Activated CD4-positive, alpha-beta T cell treated with anti-CD3 and anti-CD28 coated beads for 1 hour (primary cell): Measurements from ENCODE around the gene AKNAD1.

ENCODE experiments used
- DNase-seq: peaks from one replicate; pipeline ENCODE4 v3.0.0-alpha.2; 2020

AKNAD1 gene

DNA sequence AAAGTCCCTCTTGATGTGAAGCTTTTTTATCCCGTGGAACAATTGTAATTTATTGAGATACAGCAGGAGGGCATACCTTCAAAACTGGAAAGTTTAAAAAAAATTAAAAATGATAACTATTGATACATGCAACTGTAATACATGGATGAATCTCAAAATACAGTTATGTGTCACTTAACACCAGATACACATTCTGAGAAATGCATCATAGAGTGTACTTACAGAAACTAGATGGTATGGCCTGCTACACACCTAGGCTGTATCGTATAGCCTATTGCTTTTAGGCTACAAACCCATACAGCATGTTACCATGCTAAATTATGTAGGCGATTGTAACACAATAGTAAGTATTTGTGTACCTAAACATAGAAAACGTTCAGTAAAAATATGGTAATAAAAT is 7.1 kb upstream of the AKNAD1 start:
- DNase-seq, result no peak

DNA sequence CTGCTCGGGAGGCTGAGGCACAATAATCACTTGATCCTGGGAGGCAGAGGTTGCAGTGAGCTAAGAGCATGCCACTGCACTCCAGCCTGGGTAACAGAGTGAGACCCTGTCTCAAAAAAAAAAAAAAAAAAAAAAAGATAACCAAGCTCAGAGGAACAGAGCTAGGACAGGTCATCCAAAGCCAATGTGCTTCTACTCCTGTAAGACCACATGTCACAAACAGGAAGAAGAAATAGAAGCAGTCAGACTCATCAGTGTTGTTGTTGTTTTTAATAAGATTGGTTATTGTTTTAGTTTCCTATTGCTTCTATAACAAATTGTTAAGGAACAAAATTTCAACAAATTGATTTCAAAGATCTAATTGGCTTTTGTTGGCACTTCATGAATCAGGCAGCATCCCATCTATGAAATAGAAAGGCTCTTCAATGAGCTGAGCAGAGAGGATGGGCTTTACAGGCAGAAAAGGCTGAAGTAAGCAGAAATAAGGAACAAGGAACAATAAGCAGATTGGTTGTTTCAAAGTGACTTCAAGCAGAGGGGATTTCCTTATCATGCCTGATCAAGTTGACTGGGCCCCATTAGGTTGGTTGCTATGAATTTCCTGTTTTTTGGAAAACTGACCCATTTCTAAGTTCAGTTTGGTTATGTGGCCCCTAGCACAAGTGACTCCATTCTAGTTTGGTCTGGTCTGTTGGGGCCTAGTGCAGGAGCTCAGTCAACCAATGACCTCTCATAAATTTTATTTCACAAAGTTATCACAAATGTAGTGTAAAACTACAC is 6.0 kb upstream of the AKNAD1 start:
- DNase-seq, result no peak

DNA sequence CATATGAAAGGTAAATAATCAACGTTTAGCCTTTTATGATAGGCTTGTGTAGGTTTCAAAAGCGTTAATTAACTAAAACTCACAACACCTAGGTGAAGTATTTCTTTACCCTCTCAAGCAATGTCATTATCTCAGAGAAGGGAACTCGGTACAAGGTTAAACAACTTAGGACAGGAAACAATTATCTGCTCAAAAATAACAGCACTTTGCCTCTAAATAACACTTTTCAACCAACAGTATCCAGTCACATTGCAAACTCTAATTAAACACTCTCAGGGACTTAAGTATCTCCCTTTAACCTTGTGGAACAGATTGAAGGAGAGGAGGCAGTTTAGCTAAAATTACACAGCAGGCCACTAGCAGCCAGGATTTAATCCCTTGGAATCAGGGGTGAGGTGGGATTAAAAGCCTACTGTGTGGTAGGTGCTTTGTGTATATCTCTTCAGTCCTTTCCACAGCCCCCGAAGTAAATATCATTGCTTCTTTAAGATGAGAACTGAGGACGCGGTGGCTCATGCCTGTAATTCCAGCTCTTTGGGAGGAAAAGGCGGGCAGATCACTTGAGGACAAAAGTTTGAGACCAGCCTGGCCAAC is 5.2 kb upstream of the AKNAD1 start:
- no peak for DNase-seq

DNA sequence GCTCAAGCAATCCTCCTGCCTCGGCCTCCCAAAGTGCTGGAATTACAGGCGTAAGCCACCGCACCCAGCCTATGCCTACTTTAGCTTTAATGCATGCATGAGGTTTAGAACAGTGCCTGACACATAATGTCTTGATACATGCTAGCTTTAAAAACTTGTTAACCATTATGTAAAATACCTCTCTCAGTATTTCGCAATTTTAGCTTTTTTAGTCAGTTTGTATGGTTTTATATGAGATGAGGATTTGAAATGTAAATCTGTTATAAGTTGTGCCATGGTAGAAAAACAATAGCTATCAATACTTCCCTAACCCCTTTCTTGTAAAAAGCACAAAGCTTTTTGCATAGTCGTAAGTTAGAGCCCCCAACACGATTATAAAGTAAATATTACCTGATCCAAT is 4.7 kb upstream of the AKNAD1 start:
- no peak for DNase-seq

DNA sequence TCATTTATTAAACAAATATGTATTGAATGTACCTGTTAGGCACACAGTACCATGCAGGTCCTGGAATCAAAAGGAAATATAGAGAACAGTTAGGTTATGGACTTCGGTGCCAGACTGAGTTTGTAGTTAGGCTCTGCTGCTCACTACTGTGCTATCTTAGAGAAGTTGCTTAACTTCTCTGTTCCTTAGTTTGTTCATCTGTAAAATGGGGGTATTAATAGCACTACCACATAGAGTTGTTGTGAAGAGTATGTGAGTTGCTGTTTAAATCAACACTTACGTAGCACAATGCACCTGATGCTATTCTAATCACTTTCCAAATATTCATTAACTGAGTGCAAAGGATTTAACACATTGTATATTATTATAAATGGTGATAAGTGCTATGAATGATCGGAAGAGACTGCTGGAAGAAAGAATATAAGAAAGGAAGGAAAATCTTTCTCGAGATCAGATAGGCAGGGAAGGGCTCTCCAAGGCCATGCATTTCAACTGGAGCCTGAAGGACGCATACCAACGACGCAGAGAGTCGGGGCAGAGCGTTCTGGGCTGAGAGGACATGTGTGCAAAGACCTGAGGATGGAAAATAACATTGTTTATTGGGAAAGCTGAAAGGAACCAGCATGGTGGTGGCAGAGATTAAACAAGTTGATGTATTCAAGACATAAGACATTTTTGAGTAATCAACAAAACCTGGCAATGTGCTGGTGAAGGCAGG is 3.5 kb upstream of the AKNAD1 start:
- no peak for DNase-seq

DNA sequence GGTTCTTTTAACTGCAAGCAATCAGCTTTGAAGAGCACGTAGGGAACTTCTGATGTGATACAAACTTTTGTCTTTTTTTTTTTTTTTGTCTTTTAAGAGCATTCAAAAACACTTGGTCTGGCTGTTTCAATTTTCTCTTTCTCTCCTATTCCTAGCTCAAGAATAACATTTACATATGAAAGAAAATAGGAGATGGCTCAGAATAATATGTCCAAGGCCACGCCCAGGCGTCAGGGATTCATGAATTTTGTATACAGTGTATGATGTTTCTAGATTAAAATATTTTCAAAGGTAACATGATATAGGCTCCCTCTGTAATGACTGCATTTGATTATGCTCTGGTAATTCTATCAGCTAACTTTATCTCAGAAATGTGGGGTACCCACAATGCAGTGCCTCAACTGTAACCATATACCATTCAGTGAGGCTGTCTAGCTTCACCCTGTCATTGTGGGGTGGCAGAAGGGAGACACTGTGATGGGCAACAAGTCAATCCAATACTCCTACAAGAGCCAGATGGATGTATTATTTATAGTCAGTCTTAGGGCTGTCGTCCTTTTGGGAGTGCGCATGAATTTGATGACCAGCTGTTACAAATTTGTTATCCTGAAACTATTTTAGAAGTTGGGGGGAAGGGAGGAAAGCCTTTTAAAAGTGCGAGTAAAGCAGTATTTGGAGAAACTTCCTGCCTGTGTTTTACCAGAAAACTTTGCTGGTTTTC is 1.5 kb upstream of the AKNAD1 start:
- no peak for DNase-seq

DNA sequence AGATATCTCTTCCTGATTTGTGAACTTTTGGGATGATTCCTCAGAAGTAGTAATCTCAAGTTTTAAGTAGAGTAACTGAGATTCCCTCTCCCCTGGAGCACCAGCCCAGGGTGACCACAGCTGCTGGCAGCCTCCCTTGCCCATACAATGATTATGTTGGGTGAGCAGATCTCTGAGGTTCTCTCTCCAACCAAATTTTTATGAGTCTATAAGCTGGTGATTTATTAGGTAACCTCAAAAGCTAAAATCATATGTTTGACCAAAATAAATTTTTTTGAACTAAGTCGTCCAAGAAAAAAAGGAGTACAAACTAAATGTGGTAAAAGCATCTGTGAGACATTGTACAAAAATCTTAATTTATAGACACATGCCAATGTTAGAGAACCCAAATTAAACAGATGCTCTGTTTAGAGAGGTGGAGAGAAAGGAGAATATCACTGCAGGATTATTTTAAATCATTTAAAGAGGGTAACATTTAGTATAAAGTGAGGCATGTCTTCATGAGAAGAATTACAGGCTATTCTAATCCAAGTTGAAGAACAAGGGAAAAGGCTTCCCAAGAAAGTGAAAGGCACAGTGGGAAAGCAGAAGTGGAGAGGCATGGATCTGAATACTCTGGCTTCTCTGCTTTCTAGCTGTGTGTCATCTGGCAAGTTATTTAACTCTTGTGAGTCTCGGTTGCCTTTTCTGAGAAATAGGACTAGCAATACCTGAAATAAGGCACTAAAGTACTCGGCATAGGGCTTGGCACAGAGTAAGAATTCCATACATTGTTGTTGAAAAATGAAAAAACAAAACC is 2.5 kb downstream of the AKNAD1 start:
- no peak for DNase-seq

DNA sequence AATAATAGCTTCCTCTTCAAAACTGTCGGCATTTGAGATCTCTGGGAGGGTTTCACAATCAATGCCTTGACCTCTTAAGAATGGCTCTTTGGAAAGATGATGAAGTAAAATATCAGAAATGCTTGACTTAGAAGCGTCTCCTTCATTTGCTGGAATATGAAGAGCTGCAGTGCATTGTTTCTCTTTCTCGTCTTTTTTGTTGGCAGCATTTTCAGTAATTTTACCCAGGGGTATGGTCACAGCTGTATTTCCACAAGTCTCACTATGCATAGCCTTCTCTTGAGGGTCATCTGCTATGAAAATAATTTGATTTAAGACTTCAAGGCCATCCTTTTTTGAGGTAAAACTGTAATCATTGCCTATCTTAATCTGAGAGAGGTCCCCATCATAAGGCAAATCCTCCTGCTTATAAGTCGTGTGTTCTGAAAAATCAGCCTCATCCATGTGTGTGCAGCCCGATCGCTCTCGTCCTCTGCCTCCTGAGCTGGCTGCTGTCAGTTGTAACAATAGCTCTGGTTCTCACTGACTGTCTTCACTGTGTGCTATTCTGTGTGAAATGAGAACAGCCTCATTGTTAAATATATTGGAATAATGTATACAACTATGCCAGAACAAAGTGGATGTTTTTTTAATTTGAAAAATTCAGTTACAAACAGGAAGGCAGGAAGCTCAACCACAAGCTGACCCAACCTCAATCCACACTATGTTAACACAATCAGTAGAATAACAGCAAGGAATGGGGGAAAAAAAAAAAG is 4.5 kb downstream of the AKNAD1 start:
- DNase-seq, result no peak

DNA sequence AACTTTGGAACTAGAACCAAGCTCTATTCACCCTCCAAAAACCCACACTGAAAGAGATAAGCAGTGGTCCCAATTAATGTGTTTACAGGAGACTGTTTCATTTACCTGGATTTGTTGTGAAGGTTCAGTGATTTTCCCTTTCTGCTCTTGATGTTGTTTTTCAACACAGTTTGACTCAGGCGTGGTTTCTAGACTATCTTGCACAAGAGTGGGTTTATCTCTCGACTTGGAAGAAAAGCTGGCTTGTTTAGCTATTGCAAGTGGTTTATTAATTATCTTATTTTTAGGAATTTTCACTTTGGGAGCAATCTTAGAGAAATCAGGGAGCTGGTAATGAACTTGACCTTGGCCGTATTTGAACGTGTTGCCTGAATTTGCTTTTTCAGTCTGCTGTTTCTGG is 5.3 kb downstream of the AKNAD1 start:
- DNase-seq, result no peak

DNA sequence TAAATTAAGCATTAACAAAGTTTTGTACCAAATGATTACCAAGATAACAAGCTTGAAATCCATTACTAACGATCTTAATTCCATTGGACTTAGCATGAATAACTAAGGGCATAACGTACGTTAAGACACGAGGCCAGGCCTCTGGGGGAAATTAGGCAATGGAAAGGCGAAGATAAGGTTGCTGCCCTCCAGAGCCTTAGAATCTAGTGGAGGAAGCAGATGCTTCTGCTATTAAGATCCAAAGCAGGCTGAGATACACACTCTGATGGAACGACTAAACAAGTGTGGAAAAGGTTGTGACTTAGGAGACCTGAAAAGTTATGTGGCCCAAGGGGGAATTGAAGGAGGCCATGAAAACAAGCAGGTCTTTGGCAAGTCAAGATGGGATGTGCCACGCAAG is 6.0 kb downstream of the AKNAD1 start:
- DNase-seq, result no peak

DNA sequence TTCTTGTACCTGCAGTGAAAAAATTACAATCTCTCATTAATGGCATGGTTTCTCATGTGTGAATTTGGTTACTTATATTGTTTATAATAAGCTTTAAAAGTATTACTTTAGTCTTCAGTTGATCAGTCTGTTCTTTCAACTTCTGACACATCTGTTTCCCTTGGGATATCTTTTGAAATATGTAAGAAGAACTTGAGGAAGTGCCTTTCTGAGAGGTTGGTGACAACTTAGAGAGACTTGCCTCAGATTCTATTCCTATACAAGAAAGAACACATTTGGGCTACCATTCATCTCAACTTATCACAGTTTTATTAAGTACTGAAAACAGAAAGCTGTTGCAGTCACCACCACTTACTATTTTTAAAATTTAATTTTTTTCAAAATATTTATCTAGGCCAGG is 8.1 kb downstream of the AKNAD1 start:
- DNase-seq, result no peak

DNA sequence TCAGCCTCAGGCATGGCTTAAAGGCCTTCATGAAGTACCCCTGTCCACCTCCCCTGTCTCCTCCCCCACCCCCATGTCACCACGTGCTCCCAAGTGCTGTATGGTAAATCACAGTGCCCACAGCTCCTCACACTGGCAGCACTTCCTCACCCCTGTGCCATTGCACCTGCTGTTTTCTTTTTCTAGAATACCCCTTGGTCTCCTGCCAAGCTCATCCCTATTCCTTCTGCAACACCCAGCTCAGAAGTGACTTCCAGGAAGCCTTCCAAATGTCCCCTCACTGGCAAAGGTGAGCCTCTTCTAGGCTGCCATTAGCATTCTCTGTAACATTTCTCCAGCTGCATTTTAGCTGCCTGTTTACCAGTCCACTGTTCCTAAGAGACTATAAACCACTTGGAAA is 9.4 kb downstream of the AKNAD1 start:
- DNase-seq, result no peak

DNA sequence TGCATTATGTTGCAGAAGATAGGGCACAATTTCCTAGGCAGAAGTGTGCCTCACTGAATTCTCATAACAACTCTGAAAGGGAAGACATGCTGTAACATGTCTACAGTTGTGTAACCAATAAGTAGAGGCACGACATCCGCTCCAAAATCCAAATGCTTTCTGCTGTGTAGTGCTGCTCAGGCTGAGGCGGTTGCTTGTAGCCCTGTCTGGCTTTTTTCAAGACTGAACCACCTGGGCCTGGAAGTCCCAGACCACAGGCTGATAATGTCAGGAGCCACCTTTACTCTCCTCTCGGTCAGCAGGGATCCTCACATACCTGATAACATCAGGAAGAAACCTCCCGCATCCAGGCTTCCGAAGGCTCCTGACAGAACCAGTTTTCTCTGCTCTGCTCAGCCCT is 10.9 kb downstream of the AKNAD1 start:
- no peak for DNase-seq

DNA sequence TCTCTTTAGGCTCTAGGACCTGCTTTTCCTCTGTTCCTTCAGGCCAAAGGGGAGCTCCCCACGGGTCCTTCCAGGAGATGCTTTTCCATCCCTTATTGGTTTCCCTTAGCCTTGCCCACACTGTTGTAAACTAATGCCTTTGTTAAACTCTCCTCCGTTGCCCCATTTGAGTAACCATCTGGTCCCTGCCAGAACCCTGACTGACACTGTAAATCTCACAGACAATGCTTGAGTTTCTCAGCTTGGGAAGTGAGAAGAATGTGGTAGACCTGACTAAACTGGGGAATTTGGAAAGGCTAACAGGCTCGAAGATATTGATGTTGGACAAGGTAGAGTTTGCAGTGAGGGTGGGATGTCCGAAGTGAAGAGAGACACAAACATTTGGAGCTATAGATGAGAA is 11.4 kb downstream of the AKNAD1 start:
- no peak for DNase-seq

DNA sequence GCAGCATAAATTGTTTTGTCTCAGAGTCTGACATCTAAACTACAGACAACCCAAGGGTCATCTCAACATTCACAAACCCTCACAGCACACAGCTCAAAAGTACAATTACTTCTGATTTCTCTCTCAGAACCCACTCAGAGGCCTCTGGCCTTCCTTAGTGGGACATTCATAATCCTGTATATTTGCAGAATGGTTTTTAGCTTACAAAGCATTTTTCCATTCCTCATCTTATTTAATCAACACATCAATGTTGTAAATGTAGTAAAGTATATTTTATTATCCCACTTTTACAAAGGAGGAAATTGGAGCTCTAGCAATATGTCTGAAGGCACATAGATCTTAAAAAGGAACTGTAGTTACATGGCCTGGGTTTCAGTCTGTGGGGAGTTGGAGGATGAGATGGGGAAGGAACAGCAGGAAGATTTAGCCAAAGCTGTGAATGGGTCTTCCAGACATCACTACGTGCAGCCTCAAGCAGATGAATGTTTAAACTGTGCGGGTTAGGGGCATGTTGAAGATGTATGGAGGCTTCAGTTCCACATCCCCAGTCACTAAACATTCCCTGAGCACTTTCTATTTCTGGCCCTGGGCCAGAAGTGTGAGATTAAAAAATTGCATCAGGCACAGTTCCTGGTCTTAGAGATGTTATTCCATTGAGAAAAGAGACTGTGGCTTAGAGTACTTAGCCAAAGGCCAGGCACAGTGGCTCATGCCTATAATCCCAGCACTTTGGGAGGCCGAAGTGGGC is 13.3 kb downstream of the AKNAD1 start:
- DNase-seq, result no peak

DNA sequence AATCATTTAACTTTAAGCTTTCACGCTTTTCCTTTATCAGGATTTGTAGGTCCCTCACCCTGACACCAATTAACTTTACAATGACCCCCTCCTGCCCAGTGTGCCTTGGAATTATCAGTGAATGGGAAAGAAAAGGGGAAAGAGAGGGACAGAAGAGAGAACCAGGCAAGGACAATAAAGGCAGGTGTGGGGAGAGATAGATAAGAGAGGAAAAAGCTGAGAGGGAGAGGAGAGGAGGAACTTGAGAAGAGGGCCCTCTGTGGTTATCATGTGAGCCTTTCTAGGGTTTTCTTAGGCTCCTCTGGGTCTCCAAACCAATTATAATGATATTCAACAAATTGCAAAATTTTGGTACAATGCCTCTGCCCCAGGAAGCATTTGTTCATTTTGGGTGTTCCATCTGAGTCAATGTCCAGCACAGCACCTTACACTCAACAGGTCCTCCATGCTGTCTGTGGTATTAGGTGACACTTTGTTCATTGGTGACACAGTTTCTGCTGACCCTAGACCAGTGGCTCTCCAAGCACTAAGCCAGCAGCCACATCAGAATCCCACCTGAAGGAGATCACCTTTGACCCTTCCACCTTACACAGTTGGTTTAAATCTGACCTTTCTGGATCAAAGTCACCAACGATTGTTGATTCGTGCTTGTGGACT is 14.2 kb downstream of the AKNAD1 start:
- no peak for DNase-seq

DNA sequence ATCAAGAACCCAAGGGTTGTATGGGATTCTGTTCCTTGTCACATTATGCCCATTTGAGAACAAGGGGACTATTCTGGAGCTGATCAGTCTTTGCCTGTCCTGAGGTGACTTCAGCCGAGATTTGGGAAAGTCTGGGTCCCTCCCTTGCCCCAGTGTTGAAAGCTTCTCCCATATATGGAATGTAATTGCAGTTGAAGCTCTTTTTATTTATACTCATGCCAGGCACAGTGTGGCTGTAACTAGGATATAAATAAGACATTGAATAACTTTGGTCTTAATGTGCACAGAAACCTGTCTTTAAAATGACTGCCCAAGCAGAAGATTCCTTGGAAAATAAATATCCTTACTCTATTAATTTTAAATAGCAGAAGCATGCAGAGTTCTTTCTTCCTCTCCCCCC is 15.2 kb downstream of the AKNAD1 start:
- no peak for DNase-seq

DNA sequence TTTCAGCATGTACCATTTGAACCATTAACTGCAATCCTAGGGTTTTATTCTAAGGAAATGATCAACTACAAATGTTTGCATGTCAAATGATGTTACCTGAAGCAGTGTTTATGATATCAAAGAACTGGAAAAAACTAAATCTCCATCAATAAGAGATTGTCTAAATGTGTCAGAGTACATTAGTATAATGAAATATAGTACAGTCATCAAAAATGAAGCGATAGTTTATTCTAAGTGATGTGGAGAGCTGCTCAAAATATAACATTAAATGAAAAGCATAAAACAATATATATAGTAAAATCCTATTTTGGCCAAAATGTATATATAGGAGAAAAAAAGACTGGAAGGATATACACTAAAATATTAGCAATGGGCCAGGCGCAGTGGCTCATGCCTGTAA is 24.0 kb downstream of the AKNAD1 start:
- DNase-seq, result no peak

DNA sequence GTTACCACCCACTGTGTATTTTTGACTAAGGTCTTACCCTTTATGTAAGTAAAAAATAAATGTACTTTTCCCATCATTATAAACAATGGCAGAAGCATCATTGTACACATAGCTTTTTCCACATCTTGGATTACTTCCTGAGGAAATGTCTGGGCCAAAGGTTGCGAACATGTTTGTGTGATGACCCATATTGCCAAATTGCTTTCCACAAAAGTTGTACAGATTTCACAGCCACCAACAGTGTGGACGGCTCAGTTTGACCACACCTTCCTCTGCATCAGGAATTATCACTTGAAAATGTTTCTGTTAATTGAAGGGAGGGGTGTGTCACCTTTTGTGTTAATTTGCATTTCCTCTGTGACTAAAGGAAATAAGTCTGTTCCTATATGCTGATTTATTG is 25.7 kb downstream of the AKNAD1 start:
- no peak for DNase-seq

DNA sequence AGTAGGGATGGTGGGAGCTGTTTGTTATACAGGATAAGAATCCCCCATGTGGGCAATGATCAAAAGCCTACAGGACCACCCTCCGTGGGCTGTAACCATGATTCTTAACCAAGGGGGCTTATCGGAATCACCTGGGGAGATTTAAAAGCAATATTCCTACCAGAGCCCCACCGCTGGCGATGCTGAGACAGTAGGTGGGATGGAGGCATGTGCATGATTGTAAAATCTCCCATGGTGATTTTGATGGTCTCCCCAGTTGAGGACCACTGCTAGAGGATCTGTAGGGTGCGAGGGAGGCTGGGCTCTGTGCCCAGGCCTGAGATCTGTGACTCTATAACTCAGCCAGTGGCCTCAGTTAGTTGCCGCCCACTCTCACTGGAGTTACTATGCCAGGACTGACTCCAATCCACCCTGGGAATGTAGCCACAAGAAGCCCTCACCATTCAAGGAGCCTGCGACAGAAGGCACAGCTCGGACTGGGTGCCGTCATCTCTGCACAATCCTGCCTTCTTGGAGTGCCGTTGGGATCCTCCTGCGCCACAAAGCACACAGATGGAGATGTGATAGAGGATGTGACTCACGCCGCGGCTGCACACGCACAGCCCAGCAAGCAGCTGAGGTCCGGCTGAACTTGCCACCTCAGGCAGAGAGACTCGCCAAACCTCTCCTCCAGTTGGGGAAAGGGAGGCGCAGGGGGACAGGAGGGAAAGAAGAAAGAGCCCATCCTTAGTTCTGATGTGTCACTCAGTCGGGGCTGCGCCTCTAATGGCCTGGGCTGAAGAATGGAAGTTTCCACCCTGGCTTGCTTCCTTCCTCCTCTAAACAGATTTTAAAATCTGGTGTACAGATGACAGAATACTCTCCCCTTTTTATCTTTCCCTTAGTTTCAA is 26.5 kb downstream of the AKNAD1 start:
- no peak for DNase-seq
